ENCODE measurements around the gene RBM20.

Gene RBM20

GRCh38 chr10:110818311-110819256 is 174.4 kb downstream of the RBM20 start:
- DNase-seq, result no peak

- no peak for DNase-seq
Measured at GRCh38 chr10:110820321-110820814, 176.2 kb downstream of the RBM20 start.

DNA sequence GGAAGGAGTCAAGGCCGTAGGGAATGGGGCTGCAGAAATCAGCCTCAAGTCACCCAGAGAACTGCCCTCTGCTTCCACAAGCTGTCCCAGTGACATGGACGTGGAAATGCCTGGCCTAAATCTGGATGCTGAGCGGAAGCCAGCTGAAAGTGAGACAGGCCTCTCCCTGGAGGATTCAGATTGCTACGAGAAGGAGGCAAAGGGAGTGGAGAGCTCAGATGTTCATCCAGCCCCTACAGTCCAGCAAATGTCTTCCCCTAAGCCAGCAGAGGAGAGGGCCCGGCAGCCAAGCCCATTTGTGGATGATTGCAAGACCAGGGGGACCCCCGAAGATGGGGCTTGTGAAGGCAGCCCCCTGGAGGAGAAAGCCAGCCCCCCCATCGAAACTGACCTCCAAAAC is 177.4 kb downstream of the RBM20 start:
- no peak for DNase-seq

DNA sequence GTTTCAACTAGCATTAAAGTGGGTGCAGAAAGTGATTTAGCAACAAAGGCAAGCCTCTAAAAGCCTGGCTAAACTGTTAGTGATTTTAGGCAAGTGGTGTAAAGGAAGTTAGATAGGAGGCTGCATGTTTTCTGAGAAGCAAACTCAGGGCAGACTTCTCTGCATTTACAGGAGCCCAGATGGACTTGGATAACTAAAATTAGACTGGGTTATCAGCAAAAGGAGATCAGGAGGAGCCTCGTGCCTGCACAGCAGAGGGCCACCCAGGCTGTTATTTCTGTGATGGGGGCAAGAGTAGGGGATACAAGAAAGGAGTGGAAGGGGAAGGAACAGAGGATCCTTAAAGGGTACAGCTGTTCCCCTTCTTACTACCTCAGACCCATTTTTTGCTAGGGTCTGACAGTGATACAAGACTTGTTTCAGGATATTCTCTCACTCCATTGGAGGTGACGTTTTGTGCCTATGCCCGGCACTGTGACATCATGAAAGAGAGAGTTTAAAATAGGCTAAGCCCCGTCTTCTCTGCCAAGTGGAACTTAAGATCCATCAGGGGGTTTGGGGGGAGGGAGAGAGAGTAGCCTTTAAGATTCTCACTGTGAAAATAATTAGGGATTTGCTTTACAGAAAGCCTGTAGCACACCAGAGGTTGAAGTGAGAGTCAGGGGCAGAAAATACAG is 178.0 kb downstream of the RBM20 start:
- no peak for DNase-seq

DNA sequence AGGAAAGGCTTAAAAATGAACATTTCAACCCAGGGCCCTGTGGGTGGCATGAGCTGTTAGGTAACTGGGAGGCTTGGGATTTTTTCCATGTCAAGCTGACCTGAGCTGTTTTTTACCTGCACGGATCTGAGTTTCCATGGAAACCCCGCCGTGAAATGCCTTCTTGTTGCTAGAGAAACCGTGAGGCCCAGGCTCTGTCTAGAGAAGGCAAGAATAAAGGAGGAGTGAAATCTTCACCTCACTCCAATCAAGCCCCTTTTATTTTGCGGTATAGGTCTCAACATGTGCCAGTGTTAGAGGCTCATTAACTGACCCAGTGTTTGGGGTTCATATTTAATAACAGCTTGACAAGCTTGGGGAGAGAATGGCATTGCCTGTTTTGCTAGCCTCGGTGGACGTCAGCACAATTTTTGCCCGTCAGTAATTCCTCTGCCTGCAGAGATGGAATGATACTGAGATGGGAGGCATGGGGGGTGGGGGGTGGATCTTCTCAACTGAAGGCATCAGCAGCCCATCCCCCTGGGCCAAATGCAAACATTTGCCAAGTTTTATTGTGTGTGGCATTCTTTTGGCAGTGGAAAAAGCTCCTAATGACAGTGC is 178.7 kb downstream of the RBM20 start:
- DNase-seq, result no peak

GRCh38 chr10:110824152-110824441 is 180.0 kb downstream of the RBM20 start:
- DNase-seq, result no peak

- no peak for DNase-seq
Measured at GRCh38 chr10:110824660-110825059, 180.5 kb downstream of the RBM20 start.

DNA sequence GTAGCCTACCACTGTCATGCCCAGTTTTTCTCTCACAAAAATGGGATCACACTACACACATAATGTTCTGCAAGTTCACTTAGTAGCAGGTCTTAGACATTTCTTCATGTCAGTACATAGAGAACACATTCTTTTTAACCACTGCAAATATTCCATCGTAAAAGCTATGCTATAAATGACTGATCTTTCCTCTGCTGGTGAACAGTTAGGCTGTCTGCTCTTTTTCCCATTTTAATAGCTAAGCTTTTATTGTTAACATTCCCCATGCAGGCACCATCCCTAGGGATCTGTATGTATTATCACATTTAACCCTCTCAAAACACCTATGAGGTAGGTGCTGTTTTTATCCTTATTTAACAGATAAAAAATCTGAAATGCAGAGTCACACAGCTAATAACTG is 181.4 kb downstream of the RBM20 start:
- no peak for DNase-seq

DNA sequence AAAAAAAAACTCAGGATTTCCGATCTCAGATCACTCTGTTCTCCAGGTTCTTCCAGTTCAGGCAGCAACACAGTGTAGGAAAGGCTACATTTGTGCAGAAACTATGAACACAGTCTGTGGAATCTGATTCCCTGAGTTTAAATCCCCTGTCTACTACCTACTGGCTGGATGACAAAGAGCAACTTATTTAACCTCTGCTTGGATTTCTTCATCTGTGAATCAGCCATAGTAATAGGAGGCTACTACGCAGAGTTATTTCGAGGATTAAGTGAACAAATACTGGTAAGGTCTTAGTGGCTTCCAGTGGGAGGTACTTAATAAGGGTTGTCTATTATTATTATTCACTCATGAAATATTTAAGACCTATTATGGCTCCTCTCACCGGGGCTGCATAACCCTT is 183.3 kb downstream of the RBM20 start:
- no peak for DNase-seq

- no peak for DNase-seq
Measured at GRCh38 chr10:110827875-110828274, 183.7 kb downstream of the RBM20 start.

- DNase-seq, result no peak
Measured at GRCh38 chr10:110828525-110828924, 184.4 kb downstream of the RBM20 start.

GRCh38 chr10:110829721-110830410 is 185.7 kb downstream of the RBM20 start:
- DNase-seq, result no peak

DNA sequence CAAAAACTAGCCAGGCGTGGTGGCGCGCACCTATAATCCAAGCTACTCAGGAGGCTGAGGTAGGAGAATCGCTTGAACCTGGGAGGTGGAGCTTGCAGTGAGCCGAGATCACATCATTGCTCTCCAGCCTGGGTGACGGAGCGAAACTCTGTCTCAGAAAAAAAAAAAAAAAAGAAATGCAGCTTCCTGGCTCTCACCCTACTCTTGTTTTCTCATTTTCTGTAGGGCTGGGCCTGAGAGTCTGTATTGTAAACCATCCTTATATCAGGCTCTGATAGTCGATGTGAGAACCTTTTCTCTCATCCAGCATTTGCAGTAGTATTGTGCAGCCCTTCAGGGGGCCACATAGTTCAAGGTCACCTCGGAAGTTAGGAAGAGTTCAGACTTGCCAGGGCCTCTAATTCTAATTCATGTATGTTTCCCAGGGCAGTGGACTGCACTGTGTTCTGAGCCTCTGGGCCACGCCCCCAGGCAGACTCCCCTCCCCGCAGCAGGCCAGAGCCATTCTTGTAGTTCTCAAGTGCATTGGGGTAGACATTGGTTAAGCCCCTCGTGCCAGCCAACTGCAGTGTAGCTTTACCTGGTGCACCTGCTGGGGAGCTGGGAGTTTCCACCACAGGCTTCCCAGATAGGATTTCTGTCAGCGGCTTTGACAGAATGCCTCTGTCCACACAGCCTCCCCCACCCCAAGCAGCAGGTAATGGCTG is 189.3 kb downstream of the RBM20 start:
- no peak for DNase-seq

GRCh38 chr10:110833941-110834628 is 189.9 kb downstream of the RBM20 start:
- no peak for DNase-seq

- DNase-seq, result no peak
Measured at GRCh38 chr10:110834629-110835301, 190.6 kb downstream of the RBM20 start.

GRCh38 chr10:110835841-110836240 is 191.7 kb downstream of the RBM20 start:
- no peak for DNase-seq

GRCh38 chr10:110836706-110837105 is 192.6 kb downstream of the RBM20 start:
- DNase-seq, result no peak

- no peak for DNase-seq
Measured at GRCh38 chr10:110837418-110838171, 193.5 kb downstream of the RBM20 start.

GRCh38 chr10:110840225-110840922 is 196.2 kb downstream of the RBM20 start:
- DNase-seq, result no peak

GRCh38 chr10:110840923-110841428 is 196.8 kb downstream of the RBM20 start:
- DNase-seq, result no peak
